GM19372 (cell line): ENCODE results near the gene ARHGDIA.
"Not testable (repeated sequence)": the region's sequence is repeated elsewhere in the genome, so short reads cannot be mapped to it uniquely, and the experiment has no call there.

Experiments
- ATAC-seq: cut with Tn5 transposase; IDR thresholded peaks from one replicate; pipeline ENCODE4 v1.9.1; 2021; ENCODE audit warnings: mild to moderate bottlenecking, low read depth, moderate library complexity; ENCODE audit not compliant: unreplicated experiment

ARHGDIA gene

GRCh38 chr17:81845881-81846742 lies 25.0 kb downstream of the ARHGDIA start:
- no peak for ATAC-seq

- ATAC-seq, result no peak
Observed at GRCh38 chr17:81845361-81845760, 25.8 kb downstream of the ARHGDIA start.

GRCh38 chr17:81844887-81845286 lies 26.2 kb downstream of the ARHGDIA start:
- ATAC-seq, result no peak

- no peak for ATAC-seq
Observed at GRCh38 chr17:81844327-81844851, 26.7 kb downstream of the ARHGDIA start.

GRCh38 chr17:81843713-81844326 lies 27.3 kb downstream of the ARHGDIA start:
- no peak for ATAC-seq

GRCh38 chr17:81842725-81843504 lies 28.2 kb downstream of the ARHGDIA start:
- ATAC-seq, result no peak

- ATAC-seq, result no peak
Observed at GRCh38 chr17:81842378-81842724, 28.8 kb downstream of the ARHGDIA start.

- no peak for ATAC-seq
Observed at GRCh38 chr17:81841866-81842265, 29.3 kb downstream of the ARHGDIA start.

- ATAC-seq, result no peak
Observed at GRCh38 chr17:81840826-81841778, 30.0 kb downstream of the ARHGDIA start.

GRCh38 chr17:81840059-81840458 lies 31.1 kb downstream of the ARHGDIA start:
- ATAC-seq, result not testable (repeated sequence)

GRCh38 chr17:81839301-81839700 lies 31.8 kb downstream of the ARHGDIA start:
- ATAC-seq, result no peak

- no peak for ATAC-seq
Observed at GRCh38 chr17:81838753-81839255, 32.3 kb downstream of the ARHGDIA start.

- no peak for ATAC-seq
Observed at GRCh38 chr17:81837641-81838040, 33.5 kb downstream of the ARHGDIA start.

GRCh38 chr17:81834831-81835267 lies 36.3 kb downstream of the ARHGDIA start, which contains the start of gene PPP1R27:
TSS of gene PPP1R27 (minus strand) at chr17:81835050. CDS start at chr17:81834953, 97 bp downstream.
- no peak for ATAC-seq

- no peak for ATAC-seq
Observed at GRCh38 chr17:81833921-81834830, 37.0 kb downstream of the ARHGDIA start.

- peak; percentile 13 for ATAC-seq
Observed at GRCh38 chr17:81833160-81833920, 37.8 kb downstream of the ARHGDIA start, which contains the start of gene MCRIP1. TSS of gene MCRIP1 (minus strand) at chr17:81833291. CDS start at chr17:81824506, 8,785 bp downstream.

- ATAC-seq, result peak; percentile 76
Observed at GRCh38 chr17:81832608-81833159, 38.5 kb downstream of the ARHGDIA start.
